Neutrophil (primary cell): Measurements from ENCODE around the gene TNRC6C.

Experiments
- H3K27ac ChIP-seq: fragments of 200-600 bp; sonication (generic); 2 replicates; pipeline ENCODE4 v1.5.1; 2016; ENCODE audit warnings: mild to moderate bottlenecking, moderate library complexity
- H3K27me3 ChIP-seq: fragments of 200-600 bp; sonication (generic); 2 replicates; pipeline ENCODE4 v1.6.0; 2016; ENCODE audit warnings: mild to moderate bottlenecking
- H3K36me3 ChIP-seq: fragments of 200-600 bp; sonication (generic); 2 replicates; pipeline ENCODE4 v1.5.1; 2017
- H3K4me1 ChIP-seq, 2 experiments: fragments of 200-600 bp in 1 of 2; sonication (generic) in 1 of 2; 1 replicate in 1 of 2; 2 replicates in 1 of 2; pipeline versions ENCODE4 v1.5.1 to v1.6.1; 2013 to 2016; ENCODE audit warnings: low read depth in 1 of 2, low read length in 1 of 2, mild to moderate bottlenecking in 1 of 2, moderate library complexity in 1 of 2; ENCODE audit not compliant: control insufficient read depth in 1 of 2, insufficient read depth in 1 of 2
- H3K4me3 ChIP-seq, 2 experiments: fragments of 200-600 bp in 1 of 2; sonication (generic) in 1 of 2; 1 replicate in 1 of 2; 2 replicates in 1 of 2; pipeline ENCODE4 v1.5.1; 2013 to 2016; ENCODE audit warnings: low read depth in 1 of 2, low read length in 1 of 2, mild to moderate bottlenecking in 1 of 2, moderate library complexity in 1 of 2
- H3K9me3 ChIP-seq: fragments of 200-600 bp; sonication (generic); 2 replicates; pipeline ENCODE4 v1.5.1; 2016
- CTCF ChIP-seq: fragments of 200-600 bp; sonication (generic); IDR thresholded peaks from 2 replicates; pipeline ENCODE4 v1.5.1; 2016; ENCODE audit warnings: antibody characterized with exemption

Gene TNRC6C

DNA sequence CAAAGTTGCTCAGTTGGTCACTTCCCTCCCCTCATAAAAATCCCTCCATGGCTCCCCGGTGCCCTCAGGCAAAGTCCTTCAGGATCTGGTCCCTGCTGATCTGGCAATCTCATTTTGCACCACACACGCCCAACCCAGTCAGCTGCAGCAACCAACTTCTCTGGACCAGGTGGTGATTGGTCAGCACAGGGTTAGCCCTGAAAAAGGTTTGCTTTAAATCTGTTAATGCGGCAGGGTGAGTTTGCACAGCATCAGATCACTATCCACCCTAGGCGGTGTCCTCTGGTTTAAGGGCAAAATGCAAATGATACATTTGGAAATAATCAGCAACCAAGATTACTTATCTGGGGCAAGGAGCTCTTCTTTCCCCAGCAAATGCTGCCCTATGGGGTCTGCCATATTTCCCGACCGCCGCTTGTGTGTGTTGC, 42.9 kb upstream of the TNRC6C start:
- Histone ChIP-seq H3K36me3 (no peaks in the 10 kb centered on the region), H3K4me1 (peaks cover 17% of the 10 kb centered on the region in 2 experiments), H3K27me3 (peaks cover 76% of the 10 kb centered on the region), H3K4me3 (no peak overlapping the region), H3K27ac (no peak overlapping the region), H3K9me3 (no peaks in the 10 kb centered on the region)
- TF ChIP-seq CTCF: no peak

GRCh38 chr17:77916264-77916663, 42.2 kb upstream of the TNRC6C start:
- Histone ChIP-seq H3K36me3 (no peaks in the 10 kb centered on the region), H3K4me1 (peaks cover 17% of the 10 kb centered on the region in 2 experiments), H3K27me3 (peaks cover 78% of the 10 kb centered on the region), H3K4me3 (no peak overlapping the region), H3K27ac (peak overlapping the region; percentile 84), H3K9me3 (no peaks in the 10 kb centered on the region)
- TF ChIP-seq CTCF: no peak

- peaks cover 17% of the 10 kb centered on the region in 2 experiments for H3K4me1 ChIP-seq
- H3K36me3 ChIP-seq: no peaks in the 10 kb centered on the region
- H3K4me3 ChIP-seq: peak overlapping the region; percentile 36 to 38
- H3K27ac ChIP-seq: peak overlapping the region; percentile 84
- TF ChIP-seq CTCF: peak; percentile 53
- peaks cover 79% of the 10 kb centered on the region for H3K27me3 ChIP-seq
- no peaks in the 10 kb centered on the region for H3K9me3 ChIP-seq
Observed at GRCh38 chr17:77916703-77917481, 41.6 kb upstream of the TNRC6C start.

DNA sequence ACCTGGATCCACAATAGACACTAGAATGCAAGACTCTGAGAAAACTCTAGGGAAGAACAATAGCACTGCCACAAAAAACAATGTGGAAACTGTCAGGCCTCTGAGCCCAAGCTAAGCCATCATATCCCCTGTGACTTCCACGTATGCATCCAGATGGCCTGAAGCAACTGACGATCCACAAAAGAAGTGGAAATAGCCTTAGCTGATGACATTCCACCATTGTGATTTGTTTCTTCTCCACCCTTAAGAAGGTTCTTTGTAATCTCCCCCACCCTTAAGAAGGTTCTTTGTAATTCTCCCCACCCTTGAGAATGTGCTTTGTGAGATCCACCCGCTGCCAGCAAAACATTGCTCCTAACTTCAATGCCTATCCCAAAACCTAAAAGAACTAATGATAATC, 39.2 kb upstream of the TNRC6C start:
- no peak for TF ChIP-seq CTCF
- no peak overlapping the region for H3K4me3 ChIP-seq
- H3K9me3 ChIP-seq: no peaks in the 10 kb centered on the region
- H3K27me3 ChIP-seq: peaks cover 80% of the 10 kb centered on the region
- no peaks in the 10 kb centered on the region for H3K36me3 ChIP-seq
- H3K27ac ChIP-seq: no peak overlapping the region
- peaks cover 17% of the 10 kb centered on the region in 2 experiments for H3K4me1 ChIP-seq

- no peaks in the 10 kb centered on the region for H3K4me1 ChIP-seq
- no peak overlapping the region for H3K27ac ChIP-seq
- no peaks in the 10 kb centered on the region for H3K36me3 ChIP-seq
- H3K4me3 ChIP-seq: no peak overlapping the region
- TF ChIP-seq CTCF: no peak
- H3K27me3 ChIP-seq: peaks cover 90% of the 10 kb centered on the region
- H3K9me3 ChIP-seq: no peaks in the 10 kb centered on the region
Observed at GRCh38 chr17:77923135-77923534, 35.4 kb upstream of the TNRC6C start.
